Hepatic stellate cell (primary cell): ENCODE data around the gene BLACAT1.
"Not testable (repeated sequence)": the region's sequence is repeated elsewhere in the genome, so short reads cannot be mapped to it uniquely, and the experiment has no call there.

Experiments
- DNase-seq: peaks from one replicate; pipeline ENCODE4 v3.0.0; 2011; ENCODE audit warnings: low spot score

Gene BLACAT1

GRCh38 chr1:205484985-205485967, 29.4 kb upstream of the BLACAT1 start:
- DNase-seq = peak; percentile 90

DNA sequence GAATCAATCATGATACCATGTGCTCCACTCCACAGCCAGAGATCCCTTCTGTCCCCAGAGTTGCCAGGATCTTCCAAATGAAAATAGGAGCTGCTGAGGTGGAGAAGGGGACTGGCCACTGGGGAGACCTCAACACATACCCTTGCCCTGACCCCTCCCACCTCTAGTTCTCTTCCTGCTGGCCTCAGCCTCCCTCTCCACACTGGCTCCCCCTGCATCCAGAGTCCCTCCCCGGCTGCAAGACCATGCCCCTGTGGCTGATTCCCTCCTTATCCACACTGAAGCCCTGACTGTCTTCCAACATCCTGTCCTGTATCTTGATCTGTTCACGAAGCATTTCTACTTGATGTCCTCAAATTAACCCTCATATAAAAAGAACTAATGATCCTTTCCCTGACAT, 27.5 kb upstream of the BLACAT1 start:
- no peak for DNase-seq

DNA sequence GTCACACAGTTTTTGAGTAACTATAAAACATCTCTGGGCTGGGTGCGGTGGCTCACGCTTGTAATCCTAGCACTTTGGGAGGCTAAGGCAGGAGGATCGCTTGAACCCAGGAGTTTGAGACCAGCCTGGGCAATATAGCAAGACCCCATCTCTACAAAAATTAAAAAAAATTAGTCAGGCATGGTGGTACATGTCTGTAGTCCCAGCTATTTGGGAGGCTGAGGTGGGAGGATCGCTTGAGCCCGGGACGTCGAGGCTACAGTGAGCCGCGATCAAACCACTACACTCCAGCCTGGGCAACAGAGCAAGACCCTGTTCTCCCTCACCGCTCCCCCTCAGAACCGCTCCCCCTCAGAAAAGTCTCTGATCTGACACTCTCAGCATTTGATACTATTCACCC, 26.7 kb upstream of the BLACAT1 start:
- DNase-seq = not testable (repeated sequence)

- no peak for DNase-seq
Measured at GRCh38 chr1:205481629-205482151, 25.8 kb upstream of the BLACAT1 start.

DNA sequence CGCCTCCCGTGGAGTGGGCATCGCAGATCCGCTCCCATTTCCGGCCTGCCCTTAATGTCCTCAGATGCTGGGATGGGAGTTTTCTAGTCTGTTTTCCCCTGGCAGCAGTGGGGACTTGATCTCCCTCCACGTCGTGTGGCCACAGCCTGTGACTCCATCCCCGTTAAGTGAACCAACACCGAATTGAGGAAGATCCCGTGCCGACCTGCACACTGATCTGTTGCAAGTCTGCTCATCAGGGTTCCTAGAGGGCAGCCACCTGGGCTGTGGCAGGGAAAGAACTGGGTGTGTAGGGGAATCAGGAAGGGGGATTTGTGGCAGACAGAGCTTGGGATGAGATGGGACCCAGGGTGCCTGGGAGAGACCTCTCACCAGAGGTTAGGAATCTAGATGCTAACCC, 25.4 kb upstream of the BLACAT1 start:
- DNase-seq = no peak

- DNase-seq = no peak
Measured at GRCh38 chr1:205480349-205480985, 24.6 kb upstream of the BLACAT1 start.

DNA sequence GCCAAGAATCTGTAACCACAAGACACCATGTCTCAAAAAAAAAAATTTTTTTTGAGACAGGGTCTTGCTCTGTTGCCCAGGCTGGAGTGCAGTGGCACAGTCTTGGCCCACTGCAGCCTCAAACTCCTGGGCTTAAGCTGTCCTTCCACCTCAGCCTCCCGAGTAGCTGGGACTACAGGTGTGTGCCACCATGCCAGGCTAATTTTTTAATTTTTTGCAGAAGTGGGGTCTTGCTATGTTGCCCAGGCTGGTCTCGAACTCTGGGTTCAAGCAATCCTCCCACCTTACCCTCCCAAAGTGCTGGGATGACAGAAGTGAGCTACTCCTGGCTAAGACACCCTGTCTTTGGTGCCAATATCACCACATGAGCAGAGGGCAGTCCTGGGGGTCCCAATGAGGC, 23.1 kb upstream of the BLACAT1 start:
- DNase-seq = not testable (repeated sequence)

- DNase-seq = no peak
Measured at GRCh38 chr1:205477759-205478247, 22.0 kb upstream of the BLACAT1 start.

GRCh38 chr1:205477121-205477758, 21.4 kb upstream of the BLACAT1 start:
- no peak for DNase-seq

DNA sequence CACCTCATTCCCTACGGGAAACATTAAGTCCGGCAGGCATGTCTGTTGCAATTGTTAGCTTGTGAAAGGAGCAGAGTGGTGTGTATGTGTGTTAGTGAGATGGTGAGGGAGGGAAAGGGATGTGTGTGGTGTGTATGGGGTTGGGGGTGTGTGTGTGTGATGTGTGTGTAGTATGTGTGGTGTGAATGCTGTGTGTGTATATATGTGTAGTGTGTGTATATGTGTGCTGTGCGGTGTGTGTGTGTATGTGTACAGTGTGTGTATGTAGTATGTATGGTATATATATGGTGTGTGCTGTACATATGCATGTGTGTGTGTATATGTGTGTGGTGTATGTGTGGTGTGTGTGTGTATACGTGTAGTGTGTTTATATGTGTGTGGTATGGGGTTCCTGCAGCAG, 20.8 kb upstream of the BLACAT1 start:
- no peak for DNase-seq

DNA sequence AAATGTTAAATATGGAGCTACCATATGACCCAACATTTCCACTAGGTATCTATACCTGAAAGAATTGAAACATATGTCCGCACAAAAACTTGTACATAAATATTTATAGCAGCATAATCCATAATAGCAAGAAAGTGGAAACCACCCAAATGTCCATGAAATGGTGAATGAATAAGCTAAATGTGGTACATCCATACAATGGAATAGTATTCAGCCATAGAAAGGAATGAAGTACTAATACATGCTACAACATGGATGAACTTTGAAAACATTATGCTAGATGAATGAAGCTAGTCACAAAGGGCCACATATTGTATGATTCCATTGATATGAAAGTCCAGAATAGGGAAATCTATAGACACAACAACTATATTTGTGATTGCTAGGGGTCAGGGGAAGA, 20.0 kb upstream of the BLACAT1 start:
- DNase-seq = no peak

- DNase-seq = no peak
Measured at GRCh38 chr1:205474571-205474970, 18.7 kb upstream of the BLACAT1 start.

- no peak for DNase-seq
Measured at GRCh38 chr1:205473966-205474365, 18.1 kb upstream of the BLACAT1 start.

DNA sequence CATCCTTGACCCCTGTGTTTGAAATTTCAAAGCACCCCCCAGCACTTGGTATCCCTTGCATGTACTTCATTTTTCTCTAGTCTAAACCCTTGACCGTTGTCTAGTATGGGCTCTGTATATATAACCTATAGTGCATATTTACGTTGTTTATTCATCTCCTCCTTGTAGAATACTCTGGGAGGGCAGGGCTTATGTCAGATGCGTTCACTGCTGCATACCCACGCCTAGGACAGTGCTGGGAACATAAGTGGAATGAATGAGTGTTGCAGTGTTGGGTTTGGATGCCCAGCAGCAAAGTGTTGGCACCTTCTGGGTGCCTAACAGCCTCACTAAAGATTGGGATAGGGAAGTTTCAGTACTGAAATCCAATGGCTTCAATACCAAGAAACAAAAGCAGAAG, 17.6 kb upstream of the BLACAT1 start:
- no peak for DNase-seq

GRCh38 chr1:205472737-205473441, 17.0 kb upstream of the BLACAT1 start:
- DNase-seq = no peak

DNA sequence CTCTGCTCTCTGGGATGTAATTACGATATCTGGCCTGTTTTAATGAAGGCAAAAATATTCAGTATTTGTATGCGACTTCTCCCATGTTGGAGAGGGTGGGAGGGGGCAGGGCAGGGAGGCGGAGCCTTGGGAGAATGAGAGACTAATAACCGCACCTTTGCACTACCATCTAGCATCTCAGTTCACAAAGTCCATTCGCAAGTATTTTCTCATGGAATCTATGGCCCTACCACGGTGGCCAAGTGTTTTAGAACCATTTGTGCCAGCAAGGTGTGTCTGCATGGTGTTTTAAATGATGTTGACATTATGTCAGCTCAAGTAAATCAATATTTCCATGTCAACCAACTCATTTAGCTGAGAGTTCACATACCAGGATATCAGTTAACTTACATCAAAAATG, 14.3 kb upstream of the BLACAT1 start:
- DNase-seq = no peak

DNA sequence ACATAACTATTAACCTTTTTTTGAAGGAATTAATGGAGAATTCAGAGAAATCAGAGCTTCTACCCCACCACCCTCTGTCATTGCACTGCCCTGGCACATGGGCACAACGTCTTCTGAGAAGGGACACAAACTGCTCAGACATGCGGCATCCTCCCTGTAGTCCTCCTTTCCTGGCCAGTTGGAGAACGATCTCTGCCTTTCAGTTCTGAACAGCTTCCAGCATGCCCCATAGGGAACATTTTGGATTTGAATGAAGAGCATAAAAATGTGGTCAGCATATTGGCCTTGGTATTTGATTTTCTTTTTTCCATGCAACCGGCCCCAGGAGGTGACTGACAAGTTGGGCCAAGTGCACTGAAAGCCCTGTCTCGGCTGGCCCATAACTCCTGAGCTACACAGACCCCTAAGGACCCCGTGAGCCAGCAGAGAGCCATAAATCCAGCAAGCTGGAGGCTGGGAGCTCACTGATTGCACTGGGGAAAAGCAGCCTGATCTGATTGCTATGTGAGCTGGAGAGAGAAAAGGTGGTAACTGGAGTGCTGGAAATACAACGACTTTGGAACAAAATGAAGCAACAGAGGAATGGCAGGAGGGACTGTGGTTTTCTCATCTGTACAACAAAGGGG, 10.9 kb upstream of the BLACAT1 start:
- no peak for DNase-seq

DNA sequence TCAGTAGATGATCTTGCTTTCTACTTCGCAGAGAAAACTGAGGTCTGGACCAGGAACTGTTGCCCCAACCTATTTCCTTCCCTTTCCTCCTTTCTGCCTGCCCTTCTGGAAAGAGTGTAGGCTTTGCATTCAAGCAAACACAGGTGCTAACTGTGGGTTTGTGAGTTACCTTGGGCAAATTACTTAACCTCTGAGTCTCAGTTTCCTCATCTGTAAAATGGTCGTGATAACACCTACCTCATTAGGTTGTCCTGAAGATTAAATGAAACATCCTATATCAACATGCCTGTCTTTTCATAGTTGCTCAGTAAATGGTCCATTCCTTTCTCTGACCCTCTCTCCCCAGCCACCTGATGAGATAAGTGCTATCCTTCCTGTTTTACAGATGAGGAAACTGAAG, 9.5 kb upstream of the BLACAT1 start:
- no peak for DNase-seq

GRCh38 chr1:205458777-205459566, 3.1 kb upstream of the BLACAT1 start:
- DNase-seq = peak; percentile 59
